Right ventricle myocardium superior (tissue), 1 donor: ENCODE results near the gene CDKL1. TPM values are rescaled to one million over a fixed set of nuclear protein-coding genes. Genes with fewer than 3 reads are reported as not detected.
"Not testable (repeated sequence)": the region's sequence is repeated elsewhere in the genome, so short reads cannot be mapped to it uniquely, and the experiment has no call there.

Experiments
- ATAC-seq: fragments of 200-7000 bp; cut with Tn5 transposase; one replicate; pipeline ENCODE4 v1.9.1; 2020; ENCODE audit warnings: mild to moderate bottlenecking; ENCODE audit not compliant: poor library complexity
- DNase-seq: peaks from one replicate; pipeline ENCODE4 v3.0.0-alpha.2; 2020
- intact Hi-C: fragments of 100-400 bp; cut with DNase I; formaldehyde crosslinking; loops from one replicate; pipeline ENCODE4 v1.11.2; 2022
- total RNA-seq: library from RNA; stranded (reverse); fragmentation: NEBNext Ultra II Directional; extraction: Animal tissue kit (Norgen Biotek cat#: 25700); gene quantifications from one replicate; pipeline ENCODE4 v1.2.1, GENCODE V29; 2021
- donor health status: DM: no; HTN: yes; CAD: no; lungs with severe emphysema.

CDKL1 gene
- total RNA-seq, 1 donor from 2014 or later = 1.4 TPM

- intact Hi-C loops = loop anchor here (10.0 kb wide), 1 partner anchor 70 kb away; no protein-coding TSS in a partner anchor
- DNase-seq (no peak), ATAC-seq (no peak)
Observed at GRCh38 chr14:50394713-50395112, 2.0 kb downstream of the CDKL1 start.

DNA sequence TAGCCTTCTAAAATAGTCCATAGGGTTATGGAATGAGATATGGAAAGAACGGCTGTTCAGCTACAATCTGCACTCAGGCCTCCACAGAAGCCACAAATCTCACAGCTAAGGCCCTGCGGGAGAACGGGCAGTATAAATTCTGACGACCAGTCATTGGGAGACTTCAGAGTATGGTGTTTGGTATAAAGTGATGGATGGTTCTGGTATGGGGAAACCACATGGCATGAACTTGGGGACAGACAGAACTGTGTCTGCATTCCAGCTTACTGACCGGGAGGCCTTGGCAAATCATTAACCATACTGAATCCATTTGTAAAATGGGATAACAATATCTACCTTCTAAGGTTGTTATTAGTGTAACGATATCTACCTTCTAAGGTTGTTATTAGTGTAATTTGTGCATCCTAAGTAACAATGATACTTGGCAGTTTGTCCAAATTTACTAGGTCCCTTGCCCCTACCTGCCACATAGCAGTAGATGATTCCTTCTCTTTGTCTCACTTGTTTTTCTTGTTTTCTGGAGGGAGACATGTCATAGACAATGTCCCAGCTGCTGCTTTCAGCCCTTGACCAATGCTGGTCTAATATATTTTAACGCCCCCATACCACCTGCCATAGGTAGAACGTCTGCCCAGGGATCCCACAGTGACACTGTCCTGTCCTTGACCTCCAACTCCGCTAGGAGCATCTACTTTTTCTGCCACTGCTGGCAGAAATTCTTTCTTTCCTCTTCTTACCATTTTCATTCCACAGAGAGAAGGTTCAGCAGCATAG lies 6.8 kb downstream of the CDKL1 start:
- intact Hi-C loops = loop anchor here (10.0 kb wide), 1 partner anchor 65 kb away; no protein-coding TSS in a partner anchor
- DNase-seq (no peak), ATAC-seq (no peak)

DNA sequence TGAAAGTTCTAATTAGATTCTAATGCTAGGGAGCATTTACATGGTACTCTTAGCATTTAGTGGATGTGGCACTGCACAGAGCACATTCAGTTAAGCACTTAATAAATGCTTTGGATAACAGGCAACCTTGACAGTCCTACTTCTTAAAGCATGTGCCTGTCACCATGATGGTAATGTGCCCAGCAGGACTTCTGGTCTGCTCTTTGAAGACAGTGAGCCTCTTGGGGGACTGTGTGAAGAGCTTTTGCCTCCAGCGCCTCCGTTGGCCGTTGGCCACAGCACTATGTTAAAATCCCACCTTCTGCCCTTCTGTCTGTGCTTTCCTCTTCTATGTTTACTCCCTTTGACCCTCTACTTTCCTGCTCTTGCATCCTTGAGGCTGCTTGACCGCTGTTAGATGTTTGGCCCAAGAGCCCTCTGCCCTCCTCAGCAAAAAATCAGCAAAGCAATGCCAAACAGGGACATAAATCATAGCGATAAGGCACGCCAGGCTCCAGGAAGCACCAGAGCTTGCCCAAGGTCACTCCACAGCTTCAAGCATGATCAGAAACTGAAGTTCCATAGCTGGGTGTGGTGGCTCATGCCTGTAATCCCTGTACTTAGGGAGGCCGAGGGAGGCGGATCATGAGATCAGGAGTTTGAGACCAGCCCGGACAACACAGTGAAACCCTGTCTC lies 8.3 kb downstream of the CDKL1 start:
- ATAC-seq (no peak), DNase-seq (no peak)
- intact Hi-C loops = no loop called here

DNA sequence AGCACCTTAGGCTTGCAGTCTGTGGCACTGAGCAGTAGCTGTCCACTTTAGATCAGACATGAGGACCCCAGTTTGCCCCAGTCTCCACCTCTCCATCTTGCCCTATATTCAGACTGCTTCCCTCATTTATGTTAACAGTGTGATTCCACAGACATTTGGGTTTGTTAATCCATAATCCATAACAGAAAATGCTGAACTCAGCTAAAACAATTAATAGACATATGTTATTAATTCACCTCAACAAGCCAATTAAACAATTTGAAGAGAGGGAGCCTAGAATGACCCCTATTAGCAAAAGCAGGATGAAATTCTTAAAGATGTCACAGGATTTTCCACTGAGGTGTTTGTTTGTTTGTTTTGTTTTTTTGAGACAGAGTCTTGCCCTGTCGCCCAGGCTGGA lies 9.1 kb downstream of the CDKL1 start:
- intact Hi-C loops = no loop called here
- DNase-seq (no peak), ATAC-seq (no peak)

DNA sequence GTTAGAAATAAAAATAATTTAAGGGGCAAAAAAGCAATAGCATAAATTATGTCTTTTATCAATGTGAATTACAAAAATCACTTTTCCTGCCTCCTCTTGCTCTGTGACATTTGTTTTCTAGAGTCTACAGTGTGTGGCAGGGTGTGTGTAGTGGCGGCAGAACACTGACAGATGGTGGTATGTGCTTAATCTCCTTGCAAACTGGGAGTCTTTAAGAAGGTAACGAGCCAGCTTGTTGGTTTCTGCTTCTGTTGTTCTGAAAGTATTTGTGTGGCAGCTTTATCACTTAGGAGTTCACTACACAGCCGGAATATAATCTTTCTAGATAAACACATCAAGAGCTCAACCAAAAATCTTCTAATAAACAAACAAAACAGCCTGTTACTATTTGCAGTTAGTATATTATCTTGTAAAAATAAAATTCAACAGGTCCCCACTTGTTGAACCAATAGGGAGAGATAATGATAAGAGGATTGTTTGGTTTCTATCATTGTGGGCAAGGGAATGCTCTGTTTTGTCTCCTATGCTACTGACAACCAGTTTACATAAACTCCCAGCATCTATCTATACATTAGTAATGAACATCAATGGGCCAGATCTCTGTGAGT lies 13.0 kb downstream of the CDKL1 start:
- no peak for DNase-seq
- intact Hi-C loops = no loop called here
- ATAC-seq = no peak

- intact Hi-C loops = no loop called here
- DNase-seq = no peak
- ATAC-seq = no peak
Observed at GRCh38 chr14:50381823-50382287, 14.8 kb downstream of the CDKL1 start.

- ATAC-seq = no peak
- intact Hi-C loops = no loop called here
- DNase-seq = no peak
Observed at GRCh38 chr14:50381008-50381407, 15.7 kb downstream of the CDKL1 start.

- ATAC-seq = no peak
- intact Hi-C loops = no loop called here
- no peak for DNase-seq
Observed at GRCh38 chr14:50380455-50380854, 16.2 kb downstream of the CDKL1 start.

DNA sequence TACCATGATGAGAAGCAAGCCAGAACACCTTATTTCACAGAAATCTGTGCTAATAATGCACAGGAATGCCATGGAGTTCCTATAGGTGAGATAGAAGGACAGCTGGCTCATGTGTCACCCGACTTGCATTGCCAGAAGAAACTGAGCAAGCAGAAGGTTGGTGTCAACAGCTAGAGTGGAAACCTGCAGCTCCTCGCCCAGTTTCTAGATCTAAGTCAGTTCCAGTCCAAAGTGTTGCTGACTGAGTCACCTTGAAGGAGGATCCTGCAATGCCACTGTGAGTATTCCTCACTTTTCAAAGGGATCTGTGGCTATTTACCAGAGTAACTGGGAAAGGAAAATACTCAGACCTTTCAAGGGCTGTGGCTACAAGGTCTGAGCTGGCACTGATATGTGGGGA lies 17.1 kb downstream of the CDKL1 start:
- ATAC-seq = no peak

GRCh38 chr14:50377550-50378085 lies 19.1 kb downstream of the CDKL1 start:
- no peak for ATAC-seq
- intact Hi-C loops = no loop called here

More for the DNA sequence above, 17.1 kb downstream of the CDKL1 start:
- intact Hi-C loops = no loop called here
- no peak for DNase-seq

DNA sequence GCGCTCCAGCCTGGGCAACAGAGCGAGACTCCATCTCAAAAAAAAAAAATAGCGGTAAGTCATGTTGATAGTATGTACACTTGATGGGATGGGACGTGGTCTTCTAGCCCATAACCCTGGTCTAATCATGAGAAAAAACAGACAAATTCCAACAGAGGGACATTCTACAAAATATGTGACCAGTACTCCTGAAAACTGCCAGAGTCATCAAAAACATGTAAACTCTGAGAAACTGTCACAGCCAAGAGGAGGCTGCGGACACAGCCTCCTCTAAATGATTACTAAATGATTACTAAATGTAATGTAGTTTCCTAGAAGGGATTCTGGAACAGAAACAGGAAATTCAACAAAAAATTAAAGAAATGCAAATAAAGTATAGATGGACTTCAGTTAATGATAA lies 20.9 kb downstream of the CDKL1 start:
- intact Hi-C loops = no loop called here
- ATAC-seq = no peak
- DNase-seq = no peak

More at GRCh38 chr14:50377550-50378085, 19.1 kb downstream of the CDKL1 start:
- DNase-seq = no peak

DNA sequence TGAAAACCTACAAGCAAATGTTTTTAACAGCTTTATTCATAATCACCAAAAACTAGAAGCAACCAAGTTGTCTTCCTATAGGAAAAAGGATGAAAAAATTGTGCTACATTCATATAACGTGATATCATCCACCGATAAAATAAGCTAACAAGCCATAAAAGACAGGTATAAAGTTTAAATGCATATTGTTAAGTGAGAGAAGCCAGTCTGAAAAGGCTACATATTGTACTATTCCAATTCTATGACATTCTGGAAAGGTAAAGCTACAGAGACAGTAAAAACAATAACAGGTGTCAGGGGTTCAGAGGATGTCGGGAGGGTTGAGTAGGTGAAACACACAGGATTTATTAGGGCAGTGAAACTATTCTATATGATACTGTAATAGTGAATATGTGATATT lies 22.7 kb downstream of the CDKL1 start:
- ATAC-seq = no peak
- intact Hi-C loops = no loop called here
- no peak for DNase-seq

DNA sequence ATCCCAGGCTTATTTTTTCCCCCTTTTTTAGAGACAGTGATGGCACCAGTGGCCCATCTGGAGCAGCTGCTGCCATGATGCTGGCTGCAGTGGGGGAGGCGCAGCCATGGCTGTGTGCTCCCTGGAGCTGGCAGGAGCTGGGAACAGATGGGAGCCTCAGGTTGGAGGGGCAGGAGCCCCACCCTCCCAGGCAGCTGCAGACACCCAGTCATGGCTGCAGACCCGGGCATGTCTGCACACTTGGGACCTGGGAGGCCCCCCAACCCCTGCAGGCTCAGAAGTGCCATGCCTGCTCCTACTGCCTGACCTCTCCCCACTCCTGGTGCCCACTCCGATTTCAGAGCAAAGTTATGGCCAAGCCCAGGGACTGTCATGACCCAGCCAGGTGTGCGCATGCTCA lies 25.1 kb downstream of the CDKL1 start:
- intact Hi-C loops = no loop called here
- ATAC-seq (no peak), DNase-seq (no peak)

- DNase-seq (no peak), ATAC-seq (no peak)
- intact Hi-C loops = no loop called here
Observed at GRCh38 chr14:50366589-50366988, 30.1 kb downstream of the CDKL1 start.

GRCh38 chr14:50366115-50366514 lies 30.6 kb downstream of the CDKL1 start:
- intact Hi-C loops = no loop called here
- no peak for DNase-seq
- ATAC-seq = no peak

DNA sequence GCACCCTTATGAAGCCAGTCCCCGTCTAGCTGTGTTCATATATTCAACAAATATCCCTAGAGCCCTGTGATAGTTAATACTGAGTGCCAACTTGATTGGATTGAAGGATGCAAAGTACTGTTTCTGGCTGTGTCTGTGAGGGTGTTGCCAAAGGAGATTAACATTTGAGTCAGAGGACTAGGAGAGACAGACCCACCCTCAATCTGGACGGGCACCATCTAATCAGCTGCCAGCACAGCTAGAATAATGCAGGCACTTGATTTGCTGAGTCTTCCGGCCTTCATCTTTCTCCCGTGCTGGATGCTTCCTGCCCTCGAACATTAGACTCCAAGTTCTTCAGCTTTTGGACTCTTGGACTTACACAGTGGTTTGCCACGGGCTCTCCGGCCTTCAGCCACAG lies 31.1 kb downstream of the CDKL1 start:
- intact Hi-C loops, DNase-seq, ATAC-seq: not testable (repeated sequence)

DNA sequence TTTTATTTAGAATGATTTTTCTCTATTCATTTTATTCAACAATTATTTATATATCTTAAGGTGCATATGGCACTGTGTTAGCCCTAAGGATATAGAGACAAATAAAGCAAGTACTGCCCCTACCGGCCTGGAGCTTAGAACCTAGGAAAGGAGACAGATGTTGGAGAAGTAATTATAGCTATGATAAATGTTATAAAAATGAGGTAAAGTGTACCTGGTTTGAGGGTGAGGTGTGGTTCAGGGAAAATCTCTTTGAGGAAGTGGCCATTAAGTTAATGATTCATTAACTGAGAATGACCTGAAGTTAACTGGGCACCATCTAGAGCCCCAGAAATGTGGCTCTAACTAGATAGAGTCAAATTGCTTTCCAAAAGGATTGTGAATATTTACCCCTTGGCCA lies 31.9 kb downstream of the CDKL1 start:
- no peak for ATAC-seq
- DNase-seq = no peak
- intact Hi-C loops = no loop called here

GRCh38 chr14:50363714-50364111 lies 33.0 kb downstream of the CDKL1 start:
- peak; percentile 87 for ATAC-seq
- no peak for DNase-seq
- intact Hi-C loops = no loop called here
